Left forelimb (tissue), 1 donor: ENCODE results near the gene ABCA13.

ENCODE experiments used
- DNase-seq: peaks from one replicate; pipeline ENCODE4 v3.0.0-alpha.2; 2018; ENCODE audit warnings: low spot score

ABCA13 gene

GRCh38 chr7:48428091-48428684, 256.9 kb downstream of the ABCA13 start:
- no peak for DNase-seq

- no peak for DNase-seq
Measured at GRCh38 chr7:48429117-48429516, 257.9 kb downstream of the ABCA13 start.

- DNase-seq, result no peak
Measured at GRCh38 chr7:48438206-48438605, 266.9 kb downstream of the ABCA13 start.

GRCh38 chr7:48441848-48442492, 270.7 kb downstream of the ABCA13 start:
- no peak for DNase-seq

- no peak for DNase-seq
Measured at GRCh38 chr7:48443051-48443450, 271.8 kb downstream of the ABCA13 start.

- DNase-seq, result no peak
Measured at GRCh38 chr7:48446721-48447120, 275.5 kb downstream of the ABCA13 start.

GRCh38 chr7:48452218-48452617, 281.0 kb downstream of the ABCA13 start:
- DNase-seq, result no peak

- DNase-seq, result no peak
Measured at GRCh38 chr7:48454750-48455192, 283.5 kb downstream of the ABCA13 start.

GRCh38 chr7:48455363-48455762, 284.1 kb downstream of the ABCA13 start:
- no peak for DNase-seq

GRCh38 chr7:48458701-48459524, 287.7 kb downstream of the ABCA13 start:
- no peak for DNase-seq

GRCh38 chr7:48466713-48467112, 295.5 kb downstream of the ABCA13 start:
- DNase-seq, result no peak

GRCh38 chr7:48471196-48471595, 299.9 kb downstream of the ABCA13 start:
- no peak for DNase-seq

- DNase-seq, result no peak
Measured at GRCh38 chr7:48472640-48473039, 301.4 kb downstream of the ABCA13 start.

- DNase-seq, result no peak
Measured at GRCh38 chr7:48473205-48473865, 302.1 kb downstream of the ABCA13 start.

GRCh38 chr7:48481235-48481634, 310.0 kb downstream of the ABCA13 start:
- no peak for DNase-seq

GRCh38 chr7:48497521-48497920, 326.3 kb downstream of the ABCA13 start:
- DNase-seq, result no peak

- DNase-seq, result no peak
Measured at GRCh38 chr7:48502021-48502420, 330.8 kb downstream of the ABCA13 start.

GRCh38 chr7:48505051-48505450, 333.8 kb downstream of the ABCA13 start:
- no peak for DNase-seq

- DNase-seq, result no peak
Measured at GRCh38 chr7:48505466-48505865, 334.2 kb downstream of the ABCA13 start.

GRCh38 chr7:48506569-48506968, 335.3 kb downstream of the ABCA13 start:
- DNase-seq, result no peak

GRCh38 chr7:48511080-48511479, 339.8 kb downstream of the ABCA13 start:
- no peak for DNase-seq

- DNase-seq, result no peak
Measured at GRCh38 chr7:48512892-48513291, 341.6 kb downstream of the ABCA13 start.

GRCh38 chr7:48515171-48515570, 343.9 kb downstream of the ABCA13 start:
- no peak for DNase-seq
